Activated T-cell treated with anti-CD3 and anti-CD28 coated beads, Interleukin-2, amount 50 U/mL, for 24 hours (primary cell): ENCODE data around the gene HHATL.

ENCODE experiments used
- DNase-seq: peaks from one replicate; pipeline ENCODE4 v3.0.0-alpha.2; 2020
- H3K27ac Mint-ChIP-seq: 2 replicates; pipeline ENCODE4 v1.8.0; 2020; ENCODE audit warnings: mild to moderate bottlenecking, mixed read lengths
- H3K27me3 Mint-ChIP-seq: 2 replicates; pipeline ENCODE4 v1.8.0; 2020; ENCODE audit warnings: mixed read lengths
- H3K36me3 Mint-ChIP-seq: 2 replicates; pipeline ENCODE4 v1.8.0; 2020; ENCODE audit warnings: low read depth, mixed read lengths
- H3K4me1 Mint-ChIP-seq: 2 replicates; pipeline ENCODE4 v1.8.0; 2020; ENCODE audit warnings: low read depth, mixed read lengths
- H3K4me3 Mint-ChIP-seq: 2 replicates; pipeline ENCODE4 v1.8.0; 2020; ENCODE audit warnings: mild to moderate bottlenecking, moderate library complexity, mixed read lengths
- H3K9me3 Mint-ChIP-seq: 2 replicates; pipeline ENCODE4 v1.8.0; 2020; ENCODE audit warnings: mixed read lengths

HHATL gene

DNA sequence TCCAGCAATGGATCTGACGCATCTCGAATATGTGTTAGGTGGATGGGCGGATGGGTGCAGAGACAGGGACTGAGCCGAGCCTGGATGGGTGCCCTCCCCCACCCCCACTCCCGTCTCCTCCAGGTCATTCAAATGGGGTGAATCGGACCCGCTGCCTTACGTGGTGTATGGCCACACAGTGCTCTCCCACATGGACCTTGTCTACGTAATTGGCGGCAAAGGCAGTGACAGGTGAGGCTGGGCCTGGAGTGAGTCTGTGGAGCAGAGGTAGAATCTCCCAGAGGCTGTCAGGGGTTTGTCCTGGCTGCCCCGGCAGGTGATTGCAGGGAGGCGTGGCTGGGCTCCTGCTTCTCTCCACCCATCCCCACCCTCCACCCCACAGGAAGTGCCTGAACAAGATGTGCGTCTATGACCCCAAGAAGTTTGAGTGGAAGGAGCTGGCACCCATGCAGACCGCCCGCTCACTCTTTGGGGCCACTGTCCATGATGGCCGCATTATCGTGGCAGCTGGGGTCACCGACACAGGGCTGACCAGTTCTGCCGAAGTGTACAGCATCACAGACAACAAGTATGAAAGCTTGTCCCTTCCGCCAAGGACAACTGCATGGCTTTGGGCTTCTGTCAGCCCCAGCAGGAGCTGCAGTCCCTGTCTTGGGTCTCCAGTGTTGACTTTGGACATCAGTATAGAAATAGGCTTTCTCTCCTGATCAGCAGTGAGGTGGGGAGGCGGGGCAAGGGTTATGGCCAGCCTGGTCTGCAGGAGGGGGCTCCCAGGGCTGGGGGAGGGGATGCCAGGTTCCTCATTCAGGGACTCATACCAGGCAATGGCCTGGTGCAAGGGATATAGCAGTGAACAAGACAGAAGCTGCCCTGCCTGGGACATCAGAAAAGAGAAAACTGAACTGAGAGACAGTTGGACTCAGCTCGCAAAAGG is 13.8 kb downstream of the HHATL start:
- H3K27ac Mint-ChIP-seq: no peak overlapping the region
- H3K4me3 Mint-ChIP-seq: no peak overlapping the region
- peaks cover 28% of the 10 kb centered on the region for H3K27me3 Mint-ChIP-seq
- DNase-seq: no peak
- no peaks in the 10 kb centered on the region for H3K36me3 Mint-ChIP-seq
- no peaks in the 10 kb centered on the region for H3K9me3 Mint-ChIP-seq
- H3K4me1 Mint-ChIP-seq: peaks cover 10% of the 10 kb centered on the region

DNA sequence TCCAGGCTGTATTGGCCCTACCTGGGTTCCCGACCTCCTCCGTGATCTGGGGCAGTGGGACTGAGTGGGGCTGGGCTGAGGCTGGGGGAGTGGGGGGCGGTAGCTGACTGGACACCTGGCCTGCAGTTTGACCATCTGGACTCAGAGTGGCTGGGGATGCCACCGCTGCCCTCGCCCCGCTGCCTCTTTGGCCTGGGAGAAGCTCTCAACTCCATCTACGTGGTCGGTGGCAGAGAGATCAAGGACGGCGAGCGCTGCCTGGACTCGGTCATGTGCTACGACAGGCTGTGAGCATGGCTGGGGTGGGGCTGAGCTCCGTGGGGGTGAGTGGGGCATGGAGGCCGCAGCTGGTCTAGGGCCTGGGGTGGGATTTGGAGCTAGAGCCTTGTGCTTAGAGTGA is 14.6 kb downstream of the HHATL start:
- H3K9me3 Mint-ChIP-seq: no peaks in the 10 kb centered on the region
- H3K4me3 Mint-ChIP-seq: no peak overlapping the region
- H3K27ac Mint-ChIP-seq: no peak overlapping the region
- peaks cover 10% of the 10 kb centered on the region for H3K4me1 Mint-ChIP-seq
- H3K36me3 Mint-ChIP-seq: no peaks in the 10 kb centered on the region
- no peak for DNase-seq
- peaks cover 29% of the 10 kb centered on the region for H3K27me3 Mint-ChIP-seq

DNA sequence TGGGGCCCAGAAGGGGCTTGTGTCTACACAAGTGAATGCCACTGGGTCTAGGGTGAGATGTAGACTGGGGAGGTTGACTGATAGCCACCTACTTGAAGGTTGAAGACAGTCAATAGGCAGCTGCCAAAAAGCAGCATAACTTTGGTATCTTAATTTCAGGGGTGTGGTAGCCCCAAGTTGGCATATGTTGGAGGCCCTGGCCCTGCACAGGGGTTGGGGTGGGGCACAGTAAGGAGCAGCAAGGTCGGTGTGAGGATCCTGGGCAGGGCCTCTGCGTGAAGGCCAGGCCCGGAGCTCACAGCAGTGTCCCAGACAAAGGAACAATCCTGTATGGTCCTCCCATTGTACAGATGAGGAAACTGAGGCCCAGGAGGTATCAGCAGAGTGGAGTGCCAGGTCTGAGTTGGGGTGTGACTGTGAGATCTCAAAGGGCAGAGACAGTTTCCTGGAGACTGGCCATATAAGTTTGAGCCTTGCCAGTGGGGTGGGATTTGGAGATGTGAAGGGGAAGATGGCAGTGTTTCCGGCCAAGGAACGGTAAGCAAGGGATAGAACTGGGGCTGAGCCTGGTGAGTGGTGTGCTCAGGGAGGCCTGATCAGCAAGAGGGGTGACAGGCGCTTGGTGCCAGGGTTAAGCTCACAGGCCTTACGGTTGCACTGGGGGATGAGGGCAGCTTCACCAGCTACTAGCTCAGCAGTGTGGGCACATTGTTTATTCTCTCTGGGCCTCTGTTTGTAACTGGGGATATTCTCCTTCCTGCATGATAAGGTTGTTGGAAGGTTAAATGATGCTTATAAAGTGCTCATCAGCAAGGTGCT is 15.6 kb downstream of the HHATL start:
- Mint-ChIP-seq H3K27ac (no peak overlapping the region), H3K4me1 (peaks cover 10% of the 10 kb centered on the region), H3K9me3 (no peaks in the 10 kb centered on the region), H3K4me3 (no peak overlapping the region), H3K27me3 (peaks cover 34% of the 10 kb centered on the region), H3K36me3 (no peaks in the 10 kb centered on the region)
- DNase-seq: no peak

DNA sequence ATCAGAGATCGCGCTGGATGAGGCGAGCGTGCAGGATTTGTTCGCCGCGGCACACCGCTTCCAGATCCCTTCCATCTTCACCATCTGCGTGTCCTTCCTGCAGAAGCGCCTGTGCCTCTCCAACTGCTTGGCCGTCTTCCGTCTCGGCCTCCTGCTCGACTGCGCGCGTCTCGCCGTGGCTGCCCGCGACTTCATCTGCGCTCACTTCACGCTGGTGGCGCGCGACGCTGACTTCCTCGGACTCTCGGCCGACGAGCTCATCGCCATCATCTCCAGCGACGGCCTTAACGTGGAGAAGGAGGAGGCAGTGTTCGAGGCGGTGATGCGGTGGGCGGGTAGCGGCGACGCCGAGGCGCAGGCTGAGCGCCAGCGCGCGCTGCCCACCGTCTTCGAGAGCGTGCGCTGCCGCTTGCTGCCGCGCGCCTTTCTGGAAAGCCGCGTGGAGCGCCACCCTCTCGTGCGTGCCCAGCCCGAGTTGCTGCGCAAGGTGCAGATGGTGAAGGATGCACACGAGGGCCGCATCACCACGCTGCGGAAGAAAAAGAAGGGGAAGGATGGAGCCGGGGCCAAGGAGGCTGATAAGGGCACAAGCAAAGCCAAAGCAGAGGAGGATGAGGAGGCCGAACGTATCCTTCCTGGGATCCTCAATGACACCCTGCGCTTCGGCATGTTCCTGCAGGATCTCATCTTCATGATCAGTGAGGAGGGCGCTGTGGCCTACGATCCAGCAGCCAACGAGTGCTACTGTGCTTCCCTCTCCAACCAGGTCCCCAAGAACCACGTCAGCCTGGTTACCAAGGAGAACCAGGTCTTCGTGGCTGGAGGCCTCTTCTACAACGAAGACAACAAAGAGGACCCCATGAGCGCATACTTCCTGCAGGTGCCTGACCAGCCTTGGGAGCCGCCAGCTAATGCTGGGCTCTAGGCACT is 16.4 kb downstream of the HHATL start:
- peaks cover 37% of the 10 kb centered on the region for H3K27me3 Mint-ChIP-seq

DNA sequence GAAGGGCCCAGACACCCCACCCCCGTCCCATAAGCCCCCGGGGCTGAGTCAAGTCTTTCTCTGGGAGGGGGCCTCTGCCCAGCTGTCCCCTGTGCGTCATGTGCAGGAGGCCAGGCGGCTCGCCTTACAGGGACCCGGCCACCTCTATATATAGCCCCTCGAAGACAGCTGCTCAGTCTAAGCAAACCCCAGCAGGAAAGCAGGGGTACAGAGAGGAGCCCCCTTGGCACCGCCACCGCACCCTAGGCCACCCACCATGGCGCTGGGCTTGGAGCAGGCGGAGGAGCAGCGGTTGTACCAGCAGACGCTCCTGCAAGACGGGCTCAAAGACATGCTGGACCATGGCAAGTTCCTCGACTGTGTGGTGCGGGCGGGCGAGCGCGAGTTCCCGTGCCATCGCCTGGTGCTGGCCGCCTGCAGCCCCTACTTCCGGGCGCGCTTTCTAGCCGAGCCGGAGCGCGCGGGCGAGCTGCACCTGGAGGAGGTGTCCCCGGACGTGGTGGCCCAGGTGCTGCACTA is 17.2 kb downstream of the HHATL start, which contains the start of gene KLHL40:
Gene KLHL40 (plus strand): TSS at position 175 of the 519 bp plus-strand sequence. CDS start 82 bp downstream, at position 257.
- peak within 1 kb of the TSS; percentile 43 for H3K4me3 Mint-ChIP-seq
- no peaks in the 10 kb centered on the region for H3K36me3 Mint-ChIP-seq
- no peak within 1 kb of the TSS for H3K27ac Mint-ChIP-seq
- no peaks in the 10 kb centered on the region for H3K9me3 Mint-ChIP-seq
- DNase-seq: no peak
- H3K4me1 Mint-ChIP-seq: peaks cover 10% of the 10 kb centered on the region
- H3K27me3 Mint-ChIP-seq: peaks cover 37% of the 10 kb centered on the region

More for the DNA sequence above, 16.4 kb downstream of the HHATL start:
- H3K9me3 Mint-ChIP-seq: no peaks in the 10 kb centered on the region
- no peaks in the 10 kb centered on the region for H3K36me3 Mint-ChIP-seq
- H3K4me1 Mint-ChIP-seq: peaks cover 10% of the 10 kb centered on the region
- peak overlapping the region; percentile 43 for H3K4me3 Mint-ChIP-seq
- no peak overlapping the region for H3K27ac Mint-ChIP-seq
- DNase-seq: no peak

DNA sequence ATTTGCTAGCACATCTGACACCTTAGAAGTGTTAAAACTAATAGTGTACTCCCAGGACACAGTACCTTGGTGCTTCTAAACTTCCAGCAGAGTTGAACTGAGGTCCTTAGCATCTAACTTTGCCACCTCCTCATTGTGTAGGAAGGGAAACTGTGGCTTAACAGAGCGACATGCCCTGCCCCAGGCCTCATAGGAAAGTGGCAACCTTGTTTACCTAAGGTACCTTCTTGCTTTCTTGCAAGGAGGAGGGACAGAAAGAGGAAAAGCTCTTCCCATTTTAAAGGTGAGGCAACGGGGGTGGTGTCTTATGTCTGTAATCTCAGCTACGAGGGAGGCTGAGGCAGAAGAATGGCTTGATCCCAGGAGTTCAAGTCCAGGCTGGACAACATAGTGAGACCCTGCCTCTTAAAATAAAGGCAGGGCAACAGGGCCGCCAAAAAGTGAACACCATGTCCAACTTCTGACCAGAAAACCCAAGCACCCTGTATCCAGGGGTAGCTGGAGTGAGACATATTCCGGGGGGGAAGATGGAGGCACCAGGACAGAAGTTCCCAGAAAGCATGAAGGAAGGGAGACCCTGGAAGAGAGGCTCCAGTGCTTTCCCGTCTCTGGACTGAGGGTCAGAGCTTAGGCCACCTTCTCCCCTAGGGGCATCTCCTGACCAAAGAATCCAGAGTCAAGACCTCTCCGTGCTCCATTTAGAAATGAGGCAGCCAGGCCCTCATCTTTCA is 17.8 kb downstream of the HHATL start:
- Mint-ChIP-seq H3K27me3 (peaks cover 37% of the 10 kb centered on the region), H3K4me3 (no peak overlapping the region)
- no peak for DNase-seq

DNA sequence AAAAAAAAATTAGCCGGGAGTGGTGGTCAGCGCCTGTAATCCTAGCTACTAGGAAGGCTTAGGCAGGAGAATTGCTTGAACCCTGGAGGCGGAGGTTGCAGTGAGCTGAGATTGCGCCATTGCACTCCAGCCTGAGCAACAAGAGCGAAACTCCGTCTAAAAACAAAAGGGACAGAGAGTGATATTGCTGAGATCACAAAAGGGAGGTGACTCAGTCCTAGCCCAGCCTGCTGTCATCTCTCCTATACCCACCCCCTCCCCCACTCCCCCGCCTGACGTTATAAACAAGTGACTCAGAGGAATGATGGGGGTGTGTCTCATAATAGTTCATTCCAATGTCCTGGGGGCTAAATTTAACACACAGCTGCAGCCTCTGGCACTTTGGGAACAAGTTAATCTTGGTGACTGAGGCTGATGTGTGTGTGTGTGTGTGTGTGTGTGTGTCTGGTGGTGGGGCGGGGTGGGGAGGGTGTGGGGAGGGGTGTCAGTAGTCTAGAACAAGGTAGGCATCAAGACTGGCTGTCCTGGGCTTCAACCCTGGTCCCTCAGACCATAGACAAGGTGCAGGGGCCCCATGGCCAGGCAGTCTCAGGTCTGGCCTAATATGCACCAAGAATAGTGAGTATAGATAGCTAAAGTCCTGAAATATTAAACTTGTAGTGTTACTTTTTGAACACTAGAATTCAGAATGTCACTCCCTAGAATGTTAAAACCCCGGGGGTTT is 18.6 kb downstream of the HHATL start:
- Mint-ChIP-seq H3K27ac (no peak overlapping the region), H3K4me3 (no peak overlapping the region), H3K4me1 (peaks cover 21% of the 10 kb centered on the region), H3K27me3 (peaks cover 37% of the 10 kb centered on the region), H3K9me3 (peaks cover 1% of the 10 kb centered on the region), H3K36me3 (no peaks in the 10 kb centered on the region)
- peak; percentile 49 for DNase-seq

More for the DNA sequence above, 17.8 kb downstream of the HHATL start:
- no peaks in the 10 kb centered on the region for H3K36me3 Mint-ChIP-seq
- H3K9me3 Mint-ChIP-seq: no peaks in the 10 kb centered on the region
- no peak overlapping the region for H3K27ac Mint-ChIP-seq
- peaks cover 16% of the 10 kb centered on the region for H3K4me1 Mint-ChIP-seq

DNA sequence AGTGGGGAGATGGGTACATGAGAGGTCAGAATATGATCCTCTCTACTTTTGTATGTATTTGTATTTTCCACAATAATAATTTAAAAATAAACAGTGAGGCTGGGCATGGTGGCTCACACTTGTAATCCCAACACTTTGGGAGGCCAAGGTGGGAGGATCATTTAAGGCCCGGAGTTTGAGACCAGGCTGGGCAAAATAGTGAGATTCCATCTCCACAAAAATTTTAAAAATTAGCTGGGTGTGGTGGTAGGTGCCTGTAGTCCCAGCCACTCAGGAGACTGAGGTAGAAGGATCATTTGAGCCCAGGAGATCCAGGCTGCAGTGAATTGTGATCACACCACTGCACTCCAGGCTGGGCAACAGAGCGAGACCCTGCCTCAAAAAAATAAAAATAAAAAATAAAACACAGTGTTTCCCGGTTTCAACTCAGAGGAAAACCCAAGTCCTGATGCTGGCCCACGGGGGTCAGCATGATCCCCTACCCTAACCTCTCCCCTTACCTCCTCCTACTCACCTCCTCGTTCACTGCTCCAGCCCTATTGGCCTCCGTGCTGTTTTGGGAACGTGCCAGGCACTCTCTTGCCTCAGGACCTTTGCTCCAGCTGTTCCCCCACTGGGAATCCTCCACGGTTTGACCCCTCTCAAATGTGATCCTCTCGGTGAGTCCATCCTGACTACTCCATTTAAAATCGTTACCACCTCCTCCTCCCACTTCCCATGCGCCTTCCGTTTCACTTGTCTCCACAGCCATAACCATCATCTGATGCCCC is 20.1 kb downstream of the HHATL start:
- Mint-ChIP-seq H3K36me3 (no peaks in the 10 kb centered on the region), H3K27me3 (peaks cover 37% of the 10 kb centered on the region), H3K9me3 (peaks cover 7% of the 10 kb centered on the region), H3K4me1 (peaks cover 21% of the 10 kb centered on the region), H3K4me3 (no peak overlapping the region), H3K27ac (no peak overlapping the region)
- DNase-seq: no peak

DNA sequence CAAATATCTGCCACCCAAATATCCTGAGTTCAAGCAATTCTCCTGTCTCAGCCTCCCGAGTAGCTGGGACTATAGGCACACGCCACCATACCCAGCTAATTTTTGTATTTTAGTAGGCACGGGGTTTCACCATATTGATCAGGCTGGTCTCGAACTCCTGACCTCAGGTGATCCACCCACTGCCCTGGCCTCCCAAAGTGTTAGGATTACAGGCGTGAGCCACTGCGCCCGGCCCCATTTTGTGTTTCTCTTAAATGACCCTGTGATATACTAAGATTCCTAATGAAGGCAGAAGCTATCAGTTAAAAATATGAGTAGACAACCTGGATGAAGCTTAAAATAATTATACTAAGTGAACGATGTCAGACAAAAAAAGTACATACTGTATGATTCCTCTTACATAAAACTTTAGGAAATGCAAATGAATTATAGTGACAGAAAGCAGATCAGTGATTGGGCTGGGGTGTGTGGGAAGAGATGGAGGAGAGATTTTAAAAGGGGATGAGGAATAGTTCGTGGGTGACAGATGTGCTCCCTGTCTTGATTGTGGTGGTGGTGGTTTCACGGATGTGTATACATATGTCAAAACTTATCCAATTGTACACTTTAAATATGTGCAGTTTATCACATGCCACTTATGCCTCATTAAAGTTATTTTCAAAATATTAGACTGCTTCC is 21.1 kb downstream of the HHATL start:
- DNase-seq: no peak
- no peaks in the 10 kb centered on the region for H3K36me3 Mint-ChIP-seq
- peaks cover 21% of the 10 kb centered on the region for H3K4me1 Mint-ChIP-seq
- H3K9me3 Mint-ChIP-seq: peaks cover 14% of the 10 kb centered on the region
- no peak overlapping the region for H3K27ac Mint-ChIP-seq
- H3K4me3 Mint-ChIP-seq: no peak overlapping the region
- H3K27me3 Mint-ChIP-seq: peaks cover 29% of the 10 kb centered on the region

DNA sequence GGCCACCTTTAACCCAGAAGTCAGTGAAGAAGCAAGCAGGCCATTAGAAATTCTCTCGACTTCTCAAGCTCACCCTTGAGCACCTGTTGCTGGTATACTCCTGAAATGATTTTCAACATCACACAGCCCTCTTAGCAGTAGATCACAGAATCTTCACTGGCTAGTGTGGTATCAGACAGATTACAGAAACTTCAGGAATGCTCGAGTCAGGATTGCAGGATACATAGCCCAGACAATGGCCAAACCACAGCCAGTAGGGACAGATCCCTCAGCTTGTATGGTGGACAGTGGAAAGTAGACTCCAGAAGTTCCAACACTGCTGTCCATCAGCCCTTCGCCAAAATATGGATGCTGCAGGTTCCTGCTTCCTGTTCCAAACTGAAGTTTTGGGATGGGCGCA is 21.8 kb downstream of the HHATL start:
- no peak for DNase-seq
- Mint-ChIP-seq H3K4me1 (peaks cover 19% of the 10 kb centered on the region), H3K9me3 (peaks cover 18% of the 10 kb centered on the region)

DNA sequence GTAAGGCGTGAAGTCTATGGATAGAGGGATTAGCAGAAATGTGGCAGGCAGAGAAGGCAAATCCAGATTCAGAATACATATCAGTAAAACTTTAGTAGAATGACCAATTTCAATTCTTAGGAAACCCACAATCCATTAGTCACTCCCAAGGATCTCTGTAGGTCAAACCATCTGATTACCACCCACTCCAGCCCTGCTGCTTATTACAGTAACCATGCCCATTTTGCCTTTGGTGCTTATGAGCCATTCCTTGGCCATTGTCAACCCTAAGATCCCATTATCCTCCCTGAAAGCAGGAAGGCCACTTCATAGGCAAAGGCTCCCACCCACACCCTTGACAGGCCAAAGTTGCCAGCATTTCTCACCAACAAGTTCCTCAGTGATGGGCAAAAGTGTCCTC is 22.3 kb downstream of the HHATL start:
- peaks cover 18% of the 10 kb centered on the region for H3K27me3 Mint-ChIP-seq
- no peak overlapping the region for H3K4me3 Mint-ChIP-seq
- H3K9me3 Mint-ChIP-seq: peaks cover 18% of the 10 kb centered on the region
- H3K4me1 Mint-ChIP-seq: peaks cover 17% of the 10 kb centered on the region
- H3K27ac Mint-ChIP-seq: no peak overlapping the region
- DNase-seq: no peak
- no peaks in the 10 kb centered on the region for H3K36me3 Mint-ChIP-seq

More for the DNA sequence above, 21.8 kb downstream of the HHATL start:
- H3K27ac Mint-ChIP-seq: no peak overlapping the region
- H3K36me3 Mint-ChIP-seq: no peaks in the 10 kb centered on the region
- peaks cover 22% of the 10 kb centered on the region for H3K27me3 Mint-ChIP-seq
- no peak overlapping the region for H3K4me3 Mint-ChIP-seq

DNA sequence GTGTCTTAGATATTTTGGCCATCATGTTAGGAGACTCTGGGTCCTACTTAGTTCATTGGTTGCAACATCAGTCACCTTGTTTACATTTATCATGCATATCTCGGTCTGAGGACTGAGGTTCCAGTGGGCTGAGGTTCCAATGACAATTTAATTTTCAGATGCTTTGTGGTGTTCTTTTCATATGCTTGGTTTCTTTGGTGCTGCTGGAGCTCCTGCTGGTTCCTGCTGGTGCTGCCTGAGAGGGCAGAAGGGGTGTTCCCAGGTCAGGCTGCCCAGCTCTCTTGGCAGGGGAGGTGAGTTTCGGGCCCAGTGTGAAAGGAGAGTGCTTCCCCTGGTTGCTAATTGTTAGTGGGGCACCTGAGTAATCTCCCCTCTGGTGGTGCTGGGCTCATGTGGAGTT is 24.2 kb downstream of the HHATL start:
- Mint-ChIP-seq H3K4me1 (peaks cover 11% of the 10 kb centered on the region), H3K27me3 (peaks cover 8% of the 10 kb centered on the region), H3K27ac (no peak overlapping the region), H3K36me3 (no peaks in the 10 kb centered on the region), H3K4me3 (no peak overlapping the region), H3K9me3 (peaks cover 18% of the 10 kb centered on the region)
- DNase-seq: no peak
